Panc1 (cell line): Measurements from ENCODE around the gene RPRD1B. TPM values are rescaled to one million over a fixed set of nuclear protein-coding genes. Genes with fewer than 3 reads are reported as not detected.

ENCODE experiments used
- ATAC-seq: fragments of 200-7000 bp; cut with Tn5 transposase; 2 replicates; pipeline ENCODE4 v1.9.1; 2020; ENCODE audit warnings: mild to moderate bottlenecking, moderate library complexity
- BruUV-seq: library from RNA; stranded (reverse); fragments of 400-500 nt; replicated peaks from 2 replicates; lab custom pipeline; 2021; lab: Mats Ljungman, UMichigan
- CTCF ChIA-PET: fragments of 300-600 bp; sonication (Branson Sonifier 250); formaldehyde crosslinking; loops from one replicate; lab custom pipeline; 2022; ENCODE audit warnings: antibody characterized with exemption; lab: Charles Lee
- POLR2A ChIA-PET: fragments of 300-600 bp; sonication (Branson Sonifier 250); formaldehyde crosslinking; loops from one replicate; lab custom pipeline; 2022; ENCODE audit warnings: antibody characterized with exemption; lab: Charles Lee
- DNase-seq: peaks from one replicate; pipeline ENCODE4 v3.0.0-alpha.2; 2010; ENCODE audit warnings: low read depth, low spot score
- H3K27ac ChIP-seq: 2 replicates; pipeline ENCODE4 v1.5.1; 2011; ENCODE audit warnings: mild to moderate bottlenecking, low read length, inconsistent platforms
- H3K27me3 ChIP-seq: fragments of 200-500 bp; sonication (Bioruptor generic); 2 replicates; pipeline ENCODE4 v1.6.0; 2014; ENCODE audit warnings: low read length, inconsistent platforms; ENCODE audit not compliant: control insufficient read depth, insufficient read depth
- H3K36me3 ChIP-seq: fragments of 200-500 bp; sonication (Bioruptor generic); 2 replicates; pipeline ENCODE4 v1.5.1; 2014; ENCODE audit warnings: inconsistent platforms, mild to moderate bottlenecking, low read length, moderate library complexity; ENCODE audit not compliant: control insufficient read depth, insufficient read depth
- H3K4me1 ChIP-seq: 2 replicates; pipeline ENCODE4 v1.5.1; 2011; ENCODE audit warnings: inconsistent platforms, mild to moderate bottlenecking, low read length, moderate library complexity; ENCODE audit not compliant: control insufficient read depth, insufficient read depth
- H3K4me3 ChIP-seq, 2 experiments: 2 replicates each; pipeline ENCODE4 v1.5.1; 2011 to 2012; ENCODE audit warnings: low read depth in 2 of 2, low read length in 2 of 2, mild to moderate bottlenecking in 2 of 2, inconsistent platforms in 1 of 2, moderate library complexity in 1 of 2
- H3K9me3 ChIP-seq: fragments of 200-500 bp; sonication (Bioruptor generic); 2 replicates; pipeline ENCODE4 v1.5.1; 2014; ENCODE audit warnings: low read depth, mild to moderate bottlenecking, inconsistent platforms, low read length, moderate library complexity; ENCODE audit not compliant: control insufficient read depth, insufficient read depth
- POLR2AphosphoS5 ChIP-seq: IDR thresholded peaks from 2 replicates; pipeline ENCODE4 v1.6.1; 2012; ENCODE audit warnings: mild to moderate bottlenecking, low read depth, low read length, moderate library complexity
- SIN3A ChIP-seq: IDR thresholded peaks from 2 replicates; pipeline ENCODE4 v1.6.1; 2012; ENCODE audit warnings: low read depth, mild to moderate bottlenecking, low read length, moderate library complexity, borderline replicate concordance; ENCODE audit not compliant: insufficient read depth
- TCF7L2 ChIP-seq: IDR thresholded peaks from 2 replicates; pipeline ENCODE4 v1.6.1; 2011; ENCODE audit warnings: mild to moderate bottlenecking, low read depth, low read length, inconsistent platforms
- in situ Hi-C: cut with HindIII; loops from 2 replicates; pipeline ENCODE4 v1.10.0; 2016; ENCODE audit warnings: low sequenced_read_pairs, low pct_unique_long_range_greater_than_20kb
- intact Hi-C: fragments of 100-400 bp; cut with micrococcal nuclease; formaldehyde crosslinking; loops from one replicate; pipeline ENCODE4 v1.10.0; 2022; ENCODE audit not compliant: unreplicated experiment
- total RNA-seq: library from RNA; stranded (reverse); gene quantifications from one replicate; pipeline ENCODE4 v1.2.1, GENCODE V29; 2021; ENCODE audit not compliant: unreplicated experiment
- TF ChIP-seq, protein P1 (sequence below): fragments of 450-650 bp; IDR thresholded peaks from 2 replicates; pipeline ENCODE4 v1.5.1; 2017; ENCODE audit warnings: mild to moderate bottlenecking
- TF ChIP-seq, protein P2 (sequence below), 2 experiments: IDR thresholded peaks; 2 replicates each; pipeline ENCODE4 v1.6.1; 2011 to 2012; ENCODE audit warnings: low read depth in 2 of 2, control low read depth in 1 of 2, low read length in 1 of 2, mild to moderate bottlenecking in 1 of 2, moderate library complexity in 1 of 2; ENCODE audit not compliant: insufficient read depth in 1 of 2

RPRD1B gene
- total RNA-seq, 1 experiment from 2014 or later: 33.6 TPM

DNA sequence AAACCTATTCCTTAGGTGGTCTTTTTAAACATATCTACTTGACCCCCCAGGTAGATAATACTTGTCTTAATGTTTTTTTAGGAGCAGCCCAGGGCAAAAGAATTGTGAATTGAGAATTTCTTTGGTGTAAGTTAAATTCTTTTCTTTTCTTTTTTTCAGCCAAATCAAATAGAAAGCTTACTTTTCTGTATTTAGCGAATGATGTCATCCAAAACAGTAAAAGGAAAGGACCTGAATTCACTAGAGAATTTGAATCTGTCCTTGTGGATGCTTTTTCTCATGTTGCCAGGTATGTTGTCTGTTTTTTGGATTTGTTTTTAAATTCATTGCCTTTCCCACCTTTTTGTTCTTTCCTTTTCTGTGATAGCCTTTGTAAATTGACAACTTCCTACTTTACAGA, 6.7 kb downstream of the RPRD1B start:
- no peaks in the 10 kb centered on the region for H3K27me3 ChIP-seq
- peaks cover 22% of the 10 kb centered on the region for H3K36me3 ChIP-seq
- POLR2A ChIA-PET: no interaction called here
- DNase-seq (no peak), ATAC-seq (no peak)
- no peak overlapping the region for H3K4me3 ChIP-seq
- H3K9me3 ChIP-seq: no peaks in the 10 kb centered on the region
- H3K27ac ChIP-seq: no peak overlapping the region
- intact Hi-C loops: no loop called here
- H3K4me1 ChIP-seq: peaks cover 11% of the 10 kb centered on the region
- no TSS peak for BruUV-seq
- TF ChIP-seq POLR2AphosphoS5 (no peak), TCF7L2 (no peak), SIN3A (no peak)
- TF ChIP-seq, protein P1, sequence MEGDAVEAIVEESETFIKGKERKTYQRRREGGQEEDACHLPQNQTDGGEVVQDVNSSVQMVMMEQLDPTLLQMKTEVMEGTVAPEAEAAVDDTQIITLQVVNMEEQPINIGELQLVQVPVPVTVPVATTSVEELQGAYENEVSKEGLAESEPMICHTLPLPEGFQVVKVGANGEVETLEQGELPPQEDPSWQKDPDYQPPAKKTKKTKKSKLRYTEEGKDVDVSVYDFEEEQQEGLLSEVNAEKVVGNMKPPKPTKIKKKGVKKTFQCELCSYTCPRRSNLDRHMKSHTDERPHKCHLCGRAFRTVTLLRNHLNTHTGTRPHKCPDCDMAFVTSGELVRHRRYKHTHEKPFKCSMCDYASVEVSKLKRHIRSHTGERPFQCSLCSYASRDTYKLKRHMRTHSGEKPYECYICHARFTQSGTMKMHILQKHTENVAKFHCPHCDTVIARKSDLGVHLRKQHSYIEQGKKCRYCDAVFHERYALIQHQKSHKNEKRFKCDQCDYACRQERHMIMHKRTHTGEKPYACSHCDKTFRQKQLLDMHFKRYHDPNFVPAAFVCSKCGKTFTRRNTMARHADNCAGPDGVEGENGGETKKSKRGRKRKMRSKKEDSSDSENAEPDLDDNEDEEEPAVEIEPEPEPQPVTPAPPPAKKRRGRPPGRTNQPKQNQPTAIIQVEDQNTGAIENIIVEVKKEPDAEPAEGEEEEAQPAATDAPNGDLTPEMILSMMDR: no peak
- TF ChIP-seq, protein P2, sequence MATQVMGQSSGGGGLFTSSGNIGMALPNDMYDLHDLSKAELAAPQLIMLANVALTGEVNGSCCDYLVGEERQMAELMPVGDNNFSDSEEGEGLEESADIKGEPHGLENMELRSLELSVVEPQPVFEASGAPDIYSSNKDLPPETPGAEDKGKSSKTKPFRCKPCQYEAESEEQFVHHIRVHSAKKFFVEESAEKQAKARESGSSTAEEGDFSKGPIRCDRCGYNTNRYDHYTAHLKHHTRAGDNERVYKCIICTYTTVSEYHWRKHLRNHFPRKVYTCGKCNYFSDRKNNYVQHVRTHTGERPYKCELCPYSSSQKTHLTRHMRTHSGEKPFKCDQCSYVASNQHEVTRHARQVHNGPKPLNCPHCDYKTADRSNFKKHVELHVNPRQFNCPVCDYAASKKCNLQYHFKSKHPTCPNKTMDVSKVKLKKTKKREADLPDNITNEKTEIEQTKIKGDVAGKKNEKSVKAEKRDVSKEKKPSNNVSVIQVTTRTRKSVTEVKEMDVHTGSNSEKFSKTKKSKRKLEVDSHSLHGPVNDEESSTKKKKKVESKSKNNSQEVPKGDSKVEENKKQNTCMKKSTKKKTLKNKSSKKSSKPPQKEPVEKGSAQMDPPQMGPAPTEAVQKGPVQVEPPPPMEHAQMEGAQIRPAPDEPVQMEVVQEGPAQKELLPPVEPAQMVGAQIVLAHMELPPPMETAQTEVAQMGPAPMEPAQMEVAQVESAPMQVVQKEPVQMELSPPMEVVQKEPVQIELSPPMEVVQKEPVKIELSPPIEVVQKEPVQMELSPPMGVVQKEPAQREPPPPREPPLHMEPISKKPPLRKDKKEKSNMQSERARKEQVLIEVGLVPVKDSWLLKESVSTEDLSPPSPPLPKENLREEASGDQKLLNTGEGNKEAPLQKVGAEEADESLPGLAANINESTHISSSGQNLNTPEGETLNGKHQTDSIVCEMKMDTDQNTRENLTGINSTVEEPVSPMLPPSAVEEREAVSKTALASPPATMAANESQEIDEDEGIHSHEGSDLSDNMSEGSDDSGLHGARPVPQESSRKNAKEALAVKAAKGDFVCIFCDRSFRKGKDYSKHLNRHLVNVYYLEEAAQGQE (IDR thresholded peaks at IDR 0.05; ENCODE audit: insufficient read depth in 1 of 2, low read depth in 2 of 2, low read length in 1 of 2): no peak
- CTCF ChIA-PET: no interaction called here
- in situ Hi-C loops: no loop called here

DNA sequence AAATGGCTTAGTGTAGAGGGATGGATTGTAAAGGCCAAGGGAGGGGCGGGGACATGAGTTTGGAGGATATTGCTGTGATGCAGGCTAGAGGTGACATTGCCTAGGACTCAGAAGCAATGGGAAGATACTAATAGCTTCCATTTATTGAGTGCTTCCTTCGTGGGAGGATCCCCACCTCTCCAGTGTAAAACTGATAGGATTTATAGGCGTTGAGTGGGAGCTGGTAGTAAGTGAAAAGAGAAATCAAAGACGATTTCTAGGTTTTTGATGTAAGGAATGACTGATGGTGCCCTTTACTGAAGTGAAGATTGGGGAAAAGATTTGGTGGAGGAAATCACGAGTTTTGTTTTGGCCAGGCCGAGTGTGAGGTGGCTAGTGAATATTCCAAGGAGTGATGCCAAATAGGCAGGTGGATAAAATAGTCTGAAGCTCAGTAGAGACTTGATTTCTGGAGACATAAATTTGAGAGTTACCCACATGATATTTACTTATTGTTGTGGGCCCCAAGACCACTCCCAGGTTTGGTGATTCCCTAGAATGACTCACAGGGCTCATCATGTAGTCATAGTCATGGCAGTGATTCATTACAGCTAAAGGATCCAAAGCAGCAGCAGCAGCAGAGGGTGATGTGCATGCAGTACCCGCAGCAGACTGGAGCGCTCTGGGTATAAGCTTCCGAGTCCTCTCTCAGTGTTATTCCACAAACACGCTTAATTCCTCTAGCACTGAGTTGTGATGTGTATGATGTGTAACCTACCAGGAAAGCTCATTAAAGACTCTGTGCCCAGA, 10.2 kb downstream of the RPRD1B start:
- ChIA-PET POLR2A (interaction anchor here (0.7 to 0.9 kb wide), 2 partner anchors 9 to 10 kb away, joined by 3 to 5 read pairs; partner anchors contain the start of genes RPRD1B and TTI1), CTCF (interaction anchor here (0.7 to 1.0 kb wide), 2 partner anchors 14 to 119 kb away, joined by 3 to 7 read pairs; no protein-coding TSS in a partner anchor)
- Histone ChIP-seq H3K36me3 (peaks cover 32% of the 10 kb centered on the region), H3K27me3 (no peaks in the 10 kb centered on the region), H3K4me3 (no peak overlapping the region), H3K27ac (no peak overlapping the region), H3K4me1 (no peaks in the 10 kb centered on the region), H3K9me3 (no peaks in the 10 kb centered on the region)
- TF ChIP-seq SIN3A (no peak), TCF7L2 (no peak), POLR2AphosphoS5 (no peak)
- TF ChIP-seq, protein P1: no peak
- TF ChIP-seq, protein P2 (IDR thresholded peaks at IDR 0.05; ENCODE audit: insufficient read depth in 1 of 2, low read depth in 2 of 2, low read length in 1 of 2): no peak
- in situ Hi-C loops (no loop called here), intact Hi-C loops (no loop called here)
- peak; percentile 73; the same call in 1 of the 2 replicates for ATAC-seq
- no TSS peak for BruUV-seq
- DNase-seq: peak; percentile 80
